ENCODE measurements around the gene STRN3. TPM values are rescaled to one million over a fixed set of nuclear protein-coding genes. Genes with fewer than 3 reads are reported as not detected.
A peak's percentile ranks its signal among the peaks of the same experiment; 100 is the strongest.

STRN3 gene
- total RNA-seq, 1 donor from 2014 or later, result 39.5 TPM

- H3K4me3 Mint-ChIP-seq (ENCODE audit: unreplicated experiment), result no peak overlapping the region
- no peaks in the 10 kb centered on the region for H3K27me3 Mint-ChIP-seq (ENCODE audit: low read depth)
- no peak overlapping the region for H3K27ac Mint-ChIP-seq (ENCODE audit: unreplicated experiment)
- peaks cover 6% of the 10 kb centered on the region for H3K4me1 Mint-ChIP-seq (ENCODE audit: low read depth)
- H3K9me3 Mint-ChIP-seq (ENCODE audit: low read depth), result no peaks in the 10 kb centered on the region
- no peak for TF ChIP-seq CTCF (IDR thresholded peaks at IDR 0.05)
- H3K36me3 Mint-ChIP-seq (ENCODE audit: low read depth), result peaks cover 3% of the 10 kb centered on the region
- no peak for DNase-seq (ENCODE audit: low spot score)
These were observed 104.9 kb downstream of the STRN3 start for GRCh38 chr14:30921305-30921704.

GRCh38 chr14:30915596-30915995 lies 110.6 kb downstream of the STRN3 start:
- H3K4me1 Mint-ChIP-seq (ENCODE audit: low read depth), result peaks cover 25% of the 10 kb centered on the region
- no peak for TF ChIP-seq CTCF (IDR thresholded peaks at IDR 0.05)
- no peaks in the 10 kb centered on the region for H3K9me3 Mint-ChIP-seq (ENCODE audit: low read depth)
- H3K4me3 Mint-ChIP-seq (ENCODE audit: unreplicated experiment), result no peak overlapping the region
- DNase-seq (ENCODE audit: low spot score), result no peak
- H3K27ac Mint-ChIP-seq (ENCODE audit: unreplicated experiment), result no peak overlapping the region
- H3K36me3 Mint-ChIP-seq (ENCODE audit: low read depth), result peaks cover 5% of the 10 kb centered on the region
- H3K27me3 Mint-ChIP-seq (ENCODE audit: low read depth), result no peaks in the 10 kb centered on the region

- Mint-ChIP-seq H3K27me3 (ENCODE audit: low read depth) (no peaks in the 10 kb centered on the region), H3K36me3 (ENCODE audit: low read depth) (peaks cover 5% of the 10 kb centered on the region), H3K9me3 (ENCODE audit: low read depth) (no peaks in the 10 kb centered on the region), H3K4me3 (ENCODE audit: unreplicated experiment) (no peak overlapping the region), H3K4me1 (ENCODE audit: low read depth) (peaks cover 24% of the 10 kb centered on the region), H3K27ac (ENCODE audit: unreplicated experiment) (peak overlapping the region; percentile 27)
- no peak for DNase-seq (ENCODE audit: low spot score)
- no peak for TF ChIP-seq CTCF (IDR thresholded peaks at IDR 0.05)
These were observed 111.4 kb downstream of the STRN3 start for GRCh38 chr14:30914812-30915211.

- no peaks in the 10 kb centered on the region for H3K27me3 Mint-ChIP-seq (ENCODE audit: low read depth)
- no peaks in the 10 kb centered on the region for H3K9me3 Mint-ChIP-seq (ENCODE audit: low read depth)
- no peak overlapping the region for H3K27ac Mint-ChIP-seq (ENCODE audit: unreplicated experiment)
- H3K4me3 Mint-ChIP-seq (ENCODE audit: unreplicated experiment), result no peak overlapping the region
- peaks cover 12% of the 10 kb centered on the region for H3K4me1 Mint-ChIP-seq (ENCODE audit: low read depth)
- no peak for DNase-seq (ENCODE audit: low spot score)
- no peak for TF ChIP-seq CTCF (IDR thresholded peaks at IDR 0.05)
- peaks cover 11% of the 10 kb centered on the region for H3K36me3 Mint-ChIP-seq (ENCODE audit: low read depth)
These were observed 117.4 kb downstream of the STRN3 start for GRCh38 chr14:30908826-30909225.

GRCh38 chr14:30907659-30908057 lies 118.5 kb downstream of the STRN3 start:
- Mint-ChIP-seq H3K27ac (ENCODE audit: unreplicated experiment) (no peak overlapping the region), H3K4me3 (ENCODE audit: unreplicated experiment) (no peak overlapping the region), H3K4me1 (ENCODE audit: low read depth) (no peaks in the 10 kb centered on the region), H3K27me3 (ENCODE audit: low read depth) (no peaks in the 10 kb centered on the region), H3K9me3 (ENCODE audit: low read depth) (no peaks in the 10 kb centered on the region), H3K36me3 (ENCODE audit: low read depth) (peaks cover 11% of the 10 kb centered on the region)
- DNase-seq (ENCODE audit: low spot score), result no peak
- TF ChIP-seq CTCF (IDR thresholded peaks at IDR 0.05), result no peak

All from chondrocyte (in vitro differentiated cells).